A673 (cell line): ENCODE results near the gene CHRNE. TPM values are rescaled to one million over a fixed set of nuclear protein-coding genes. Genes with fewer than 3 reads are reported as not detected.
A peak's percentile ranks its signal among the peaks of the same experiment; 100 is the strongest.

ENCODE experiments used
- BruUV-seq: library from RNA; stranded (reverse); fragments of 400-500 nt; replicated peaks from 2 replicates; lab custom pipeline; 2021; lab: Mats Ljungman, UMichigan
- CTCF ChIA-PET: fragments of 300-600 bp; sonication (Branson Sonifier 250); formaldehyde crosslinking; loops from one replicate; lab custom pipeline; 2022; ENCODE audit warnings: antibody characterized with exemption; lab: Charles Lee
- POLR2A ChIA-PET: fragments of 300-600 bp; sonication (Branson Sonifier 250); formaldehyde crosslinking; loops from one replicate; lab custom pipeline; 2022; ENCODE audit warnings: antibody characterized with exemption; ENCODE audit not compliant: low non-redundant PET; lab: Charles Lee
- DNase-seq: peaks from one replicate; pipeline ENCODE4 v3.0.0-alpha.2; 2015; ENCODE audit warnings: low spot score
- H3K27ac ChIP-seq: fragments of 200-600 bp; sonication (generic); 2 replicates; pipeline ENCODE4 v1.5.1; 2016; ENCODE audit warnings: mixed run types, low read depth, mild to moderate bottlenecking, mixed read lengths, antibody characterized with exemption, low read length; ENCODE audit not compliant: poor library complexity, severe bottlenecking
- H3K27me3 ChIP-seq: fragments of 200-600 bp; sonication (generic); replicated peaks from 2 replicates; pipeline ENCODE4 v1.6.1; 2017; ENCODE audit warnings: mixed run types, low read depth, mild to moderate bottlenecking, mixed read lengths, antibody characterized with exemption, low read length; ENCODE audit not compliant: insufficient read depth, poor library complexity
- H3K36me3 ChIP-seq: fragments of 200-600 bp; sonication (generic); 2 replicates; pipeline ENCODE4 v1.6.1; 2016; ENCODE audit warnings: mixed run types, mild to moderate bottlenecking, mixed read lengths, antibody characterized with exemption, low read length; ENCODE audit not compliant: insufficient read depth, poor library complexity, severe bottlenecking
- H3K4me1 ChIP-seq: fragments of 200-600 bp; sonication (generic); 2 replicates; pipeline ENCODE4 v1.6.1; 2017; ENCODE audit warnings: mixed run types, mild to moderate bottlenecking, mixed read lengths, antibody characterized with exemption, low read length; ENCODE audit not compliant: insufficient read depth, poor library complexity, severe bottlenecking
- H3K4me3 ChIP-seq: fragments of 200-600 bp; sonication (generic); 2 replicates; pipeline ENCODE4 v1.5.1; 2016; ENCODE audit warnings: low read depth, mixed run types, mild to moderate bottlenecking, mixed read lengths, low read length; ENCODE audit not compliant: poor library complexity, severe bottlenecking
- H3K9me3 ChIP-seq: fragments of 200-600 bp; sonication (generic); 2 replicates; pipeline ENCODE4 v1.6.1; 2016; ENCODE audit warnings: mixed run types, low read depth, mild to moderate bottlenecking, mixed read lengths, antibody characterized with exemption, low read length; ENCODE audit not compliant: poor library complexity, severe bottlenecking
- EZH2 ChIP-seq: fragments of 200-600 bp; sonication (generic); IDR thresholded peaks from 2 replicates; pipeline ENCODE4 v1.6.1; 2017; ENCODE audit warnings: borderline replicate concordance, low read depth, mild to moderate bottlenecking, mixed read lengths, antibody characterized with exemption, low read length; ENCODE audit not compliant: poor library complexity, severe bottlenecking
- intact Hi-C: fragments of 100-400 bp; cut with micrococcal nuclease; formaldehyde crosslinking; loops from one replicate; pipeline ENCODE4 v1.10.0; 2022; ENCODE audit not compliant: unreplicated experiment
- total RNA-seq: library from RNA; stranded (reverse); gene quantifications from 2 replicates; pipeline ENCODE4 v1.2.3, GENCODE V29; 2021
- TF ChIP-seq, protein P1 (sequence below): fragments of 300-800, 200-600 bp; sonication (generic); conservative IDR thresholded peaks from 2 replicates; pipeline ENCODE4 v1.5.1; 2017; ENCODE audit warnings: low read depth, mild to moderate bottlenecking, antibody characterized with exemption, low read length, moderate library complexity, mixed read lengths

Gene CHRNE
- total RNA-seq, 1 experiment from 2014 or later = 0.21 TPM

DNA sequence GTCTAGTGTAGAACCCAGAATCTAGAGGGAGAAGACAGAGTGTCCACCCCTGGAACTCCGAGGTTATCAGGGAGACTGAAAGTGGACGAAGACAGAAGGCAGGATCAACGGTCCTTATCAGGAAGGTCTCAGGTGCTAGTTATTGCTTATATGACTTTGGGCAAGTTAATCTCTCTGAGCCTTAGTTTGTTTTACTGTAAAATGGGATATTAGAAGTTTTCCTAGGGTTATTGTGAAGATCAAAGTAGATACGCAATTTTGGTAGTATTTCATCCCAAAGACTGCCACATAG is 38.4 kb upstream of the CHRNE start:
- CTCF ChIA-PET = no interaction called here
- Histone ChIP-seq H3K36me3 (peaks cover 52% of the 10 kb centered on the region), H3K27ac (peak overlapping the region; percentile 94), H3K27me3 (no peaks in the 10 kb centered on the region), H3K4me1 (peaks cover 36% of the 10 kb centered on the region), H3K9me3 (no peaks in the 10 kb centered on the region), H3K4me3 (peak overlapping the region; percentile 75)
- no TSS peak for BruUV-seq
- intact Hi-C loops = no loop called here
- TF ChIP-seq, protein P1, sequence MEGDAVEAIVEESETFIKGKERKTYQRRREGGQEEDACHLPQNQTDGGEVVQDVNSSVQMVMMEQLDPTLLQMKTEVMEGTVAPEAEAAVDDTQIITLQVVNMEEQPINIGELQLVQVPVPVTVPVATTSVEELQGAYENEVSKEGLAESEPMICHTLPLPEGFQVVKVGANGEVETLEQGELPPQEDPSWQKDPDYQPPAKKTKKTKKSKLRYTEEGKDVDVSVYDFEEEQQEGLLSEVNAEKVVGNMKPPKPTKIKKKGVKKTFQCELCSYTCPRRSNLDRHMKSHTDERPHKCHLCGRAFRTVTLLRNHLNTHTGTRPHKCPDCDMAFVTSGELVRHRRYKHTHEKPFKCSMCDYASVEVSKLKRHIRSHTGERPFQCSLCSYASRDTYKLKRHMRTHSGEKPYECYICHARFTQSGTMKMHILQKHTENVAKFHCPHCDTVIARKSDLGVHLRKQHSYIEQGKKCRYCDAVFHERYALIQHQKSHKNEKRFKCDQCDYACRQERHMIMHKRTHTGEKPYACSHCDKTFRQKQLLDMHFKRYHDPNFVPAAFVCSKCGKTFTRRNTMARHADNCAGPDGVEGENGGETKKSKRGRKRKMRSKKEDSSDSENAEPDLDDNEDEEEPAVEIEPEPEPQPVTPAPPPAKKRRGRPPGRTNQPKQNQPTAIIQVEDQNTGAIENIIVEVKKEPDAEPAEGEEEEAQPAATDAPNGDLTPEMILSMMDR = no peak
- TF ChIP-seq EZH2 = no peak
- no peak for DNase-seq
- POLR2A ChIA-PET = no interaction called here

DNA sequence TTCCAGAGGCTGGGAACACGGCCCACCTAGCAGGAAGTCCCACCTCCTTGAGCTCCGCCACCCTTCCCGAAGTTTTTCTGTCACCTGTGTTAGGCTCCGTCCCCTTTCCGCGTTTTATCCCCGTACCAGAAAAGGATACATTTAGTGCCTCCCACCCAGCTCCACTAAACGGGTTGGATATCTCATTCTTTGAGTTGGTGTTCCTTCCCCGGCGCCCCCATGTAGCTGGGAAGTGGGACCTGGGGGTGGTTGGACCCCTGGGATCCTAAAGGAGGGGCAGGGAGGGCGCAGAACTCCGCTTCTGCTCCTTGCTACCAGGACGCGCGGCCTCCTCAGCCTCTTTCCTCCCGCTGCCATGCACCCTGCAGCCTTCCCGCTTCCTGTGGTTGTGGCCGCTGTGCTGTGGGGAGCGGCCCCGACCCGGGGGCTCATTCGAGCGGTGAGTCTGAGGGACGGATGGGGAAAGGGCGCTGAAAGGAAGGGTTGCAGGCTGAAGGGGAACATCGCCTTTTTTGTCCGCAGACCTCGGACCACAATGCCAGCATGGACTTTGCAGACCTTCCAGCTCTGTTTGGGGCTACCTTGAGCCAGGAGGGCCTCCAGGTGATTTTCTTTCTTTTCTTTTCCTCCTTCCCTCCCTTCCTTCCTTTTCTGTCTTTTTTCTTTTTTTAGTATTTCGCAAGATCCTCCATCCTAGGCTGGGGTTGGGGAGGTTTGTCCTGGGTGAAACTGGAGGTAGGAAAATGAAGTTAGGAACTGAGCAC is 37.8 kb upstream of the CHRNE start:
- CTCF ChIA-PET = interaction anchor here (0.5 kb wide), 1 partner anchor 8 kb away, joined by 4 read pairs; the partner anchor contains the start of gene PFN1
- H3K4me1 ChIP-seq = peaks cover 30% of the 10 kb centered on the region
- H3K27me3 ChIP-seq = no peaks in the 10 kb centered on the region
- intact Hi-C loops = no loop called here
- H3K4me3 ChIP-seq = peak overlapping the region; percentile 75
- H3K9me3 ChIP-seq = no peaks in the 10 kb centered on the region
- peak overlapping the region; percentile 94 for H3K27ac ChIP-seq
- POLR2A ChIA-PET = interaction anchor here (0.5 to 0.6 kb wide), 2 partner anchors 95 to 439 kb away, joined by 4 to 7 read pairs; partner anchors contain the start of gene SLC52A1
- no peak for DNase-seq
- peaks cover 47% of the 10 kb centered on the region for H3K36me3 ChIP-seq
- no peak for TF ChIP-seq EZH2
- TF ChIP-seq, protein P1 = no peak
- BruUV-seq = TSS peak; percentile 79

DNA sequence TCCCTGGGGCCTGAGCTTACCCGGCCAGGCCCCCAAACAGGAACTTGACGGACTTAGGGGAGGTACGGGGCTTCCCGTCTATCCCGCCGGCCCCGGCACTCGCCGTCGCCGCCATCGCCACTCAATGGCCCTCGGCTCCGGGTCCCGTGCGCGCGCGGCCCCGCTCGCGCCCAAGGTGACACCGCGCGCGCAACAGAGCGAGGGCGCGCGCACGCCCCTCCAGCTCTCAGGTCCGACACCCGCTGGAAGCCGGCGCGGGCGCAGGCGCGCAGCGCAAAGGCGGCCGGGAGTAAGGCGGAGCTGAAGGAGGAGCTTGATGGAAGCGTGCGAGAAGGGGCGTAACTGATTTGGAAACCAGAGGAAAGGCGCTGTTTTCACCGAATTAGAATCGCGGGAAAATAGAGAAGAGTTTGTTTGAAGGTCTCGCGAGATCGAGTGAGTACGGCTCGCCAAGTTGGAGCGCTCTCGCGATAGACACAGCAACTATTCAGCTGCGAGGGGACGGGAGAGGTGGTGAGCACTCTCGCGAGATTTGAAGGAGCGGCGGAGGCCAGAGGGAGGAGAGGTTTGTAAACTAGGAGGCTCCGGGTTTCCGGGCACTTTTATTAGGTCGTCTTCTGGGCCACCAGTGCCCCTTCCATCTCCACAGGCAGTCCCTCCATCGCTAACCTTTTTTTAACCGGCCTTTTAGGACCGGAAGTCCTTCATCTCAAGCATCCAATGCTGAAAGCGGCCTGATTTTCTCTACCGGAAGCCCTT is 37.1 kb upstream of the CHRNE start, which contains the start of the genes RNF167 and SLC25A11:
Gene RNF167, plus strand, starts transcription at position 473 of the 759 bp plus-strand sequence. CDS start 642 bp downstream, outside the sequence.
Gene SLC25A11, minus strand, starts transcription at position 251 of the 759 bp plus-strand sequence. Its CDS starts 136 bp downstream, at position 115.
- CTCF ChIA-PET = interaction anchor here (0.5 to 0.7 kb wide), 3 partner anchors 8 to 37 kb away, joined by 4 read pairs; partner anchors contain the start of genes CHRNE, PFN1 and SPAG7
- H3K4me1 ChIP-seq = peaks cover 23% of the 10 kb centered on the region
- TF ChIP-seq, protein P1 = no peak
- no peak for TF ChIP-seq EZH2
- H3K4me3 ChIP-seq = peak within 1 kb of the TSS; percentile 75
- BruUV-seq = no TSS peak
- intact Hi-C loops = no loop called here
- H3K27me3 ChIP-seq = no peaks in the 10 kb centered on the region
- POLR2A ChIA-PET = interaction anchor here (0.6 to 0.7 kb wide), 2 partner anchors 11 to 14 kb away, joined by 3 read pairs; no protein-coding TSS in a partner anchor
- DNase-seq = peak; percentile 100
- peak within 1 kb of the TSS; percentile 94 for H3K27ac ChIP-seq
- H3K36me3 ChIP-seq = peaks cover 39% of the 10 kb centered on the region
- H3K9me3 ChIP-seq = no peaks in the 10 kb centered on the region
